GM19324 (cell line): ENCODE data around the gene CC2D2A.

Experiments
- ATAC-seq: cut with Tn5 transposase; IDR thresholded peaks from one replicate; pipeline ENCODE4 v1.9.1; 2021; ENCODE audit warnings: mild to moderate bottlenecking, moderate library complexity; ENCODE audit not compliant: unreplicated experiment, low FRiP score

The CC2D2A gene

GRCh38 chr4:15459706-15460105 lies 10.0 kb upstream of the CC2D2A start:
- ATAC-seq, result no peak

GRCh38 chr4:15466596-15466995 lies 3.1 kb upstream of the CC2D2A start:
- no peak for ATAC-seq

DNA sequence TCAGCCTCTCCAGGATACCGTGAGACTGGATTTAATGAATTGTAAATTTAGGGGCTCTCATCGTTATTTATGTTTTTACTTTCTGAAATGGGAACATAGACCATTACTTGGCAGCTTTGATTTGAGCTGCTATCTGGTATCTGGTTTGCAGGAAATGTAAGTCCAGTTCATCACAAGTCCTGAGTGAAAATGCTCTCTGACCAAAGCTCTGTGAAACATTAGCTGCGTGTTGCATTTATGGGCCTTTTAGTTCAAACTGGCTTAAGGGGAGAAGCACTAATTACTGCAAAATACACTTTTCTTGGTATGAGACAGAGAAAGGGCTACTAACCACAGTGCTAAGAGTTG lies 420 bp downstream of the CC2D2A start:
- no peak for ATAC-seq

DNA sequence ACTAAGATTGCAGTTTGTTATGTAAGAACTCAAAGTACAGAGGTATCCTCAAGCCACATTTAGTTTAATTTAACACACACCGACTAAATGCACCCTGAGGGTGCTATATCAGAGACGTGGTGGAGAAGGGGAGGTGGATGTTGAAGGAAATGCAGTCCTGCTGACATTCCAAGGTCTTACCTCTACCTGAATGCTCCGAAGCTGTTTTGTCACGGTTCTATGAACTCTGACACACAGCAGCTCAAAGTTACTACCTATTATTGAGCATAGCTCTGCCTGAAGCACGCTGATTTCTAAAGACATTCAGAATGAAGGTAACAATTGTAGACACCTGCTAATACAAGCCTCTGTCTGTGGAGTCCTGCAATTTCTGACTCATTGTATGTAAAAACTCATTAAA lies 6.7 kb downstream of the CC2D2A start:
- ATAC-seq, result no peak

GRCh38 chr4:15478724-15479088 lies 9.0 kb downstream of the CC2D2A start:
- no peak for ATAC-seq

GRCh38 chr4:15479089-15479912 lies 9.6 kb downstream of the CC2D2A start:
- no peak for ATAC-seq

GRCh38 chr4:15479913-15480185 lies 10.2 kb downstream of the CC2D2A start:
- no peak for ATAC-seq

DNA sequence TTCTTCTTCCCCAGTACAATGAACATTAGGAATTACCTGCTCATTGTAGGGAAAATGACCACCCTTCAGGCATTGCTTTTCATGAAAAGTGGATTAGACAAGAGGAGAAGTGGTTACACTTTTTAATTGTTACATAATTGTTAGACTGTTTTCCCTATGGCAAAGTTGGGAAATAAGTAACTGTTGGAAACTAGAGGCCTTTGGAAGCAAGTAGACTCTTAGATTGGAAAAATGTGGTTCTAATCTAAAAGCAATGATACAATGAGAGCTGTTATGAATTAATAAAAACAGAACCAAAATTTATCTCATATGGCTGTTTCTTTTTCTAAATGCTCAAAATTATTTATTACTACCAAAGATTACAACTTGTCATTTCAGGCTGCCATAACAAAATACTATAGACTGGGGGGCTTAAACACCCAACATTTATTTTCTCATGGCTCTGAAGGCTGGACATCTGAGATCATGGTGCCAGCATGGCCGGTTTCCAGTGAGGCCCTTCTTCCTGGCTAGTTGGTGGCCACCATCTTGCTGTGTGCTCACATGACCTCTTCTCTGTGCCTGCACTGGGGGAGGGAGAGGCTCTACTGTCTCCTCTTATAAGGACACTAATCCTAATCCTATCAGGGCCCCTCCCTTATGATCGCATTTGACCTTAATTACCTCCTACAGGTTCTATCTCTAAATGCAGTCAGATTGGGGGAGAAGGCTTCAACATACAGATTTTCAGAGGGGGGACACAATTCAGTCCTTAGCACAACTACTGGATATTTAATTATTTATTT lies 12.5 kb downstream of the CC2D2A start:
- ATAC-seq, result no peak

- ATAC-seq, result no peak
Observed at GRCh38 chr4:15482842-15483241, 13.2 kb downstream of the CC2D2A start.

GRCh38 chr4:15488136-15488535 lies 18.5 kb downstream of the CC2D2A start:
- ATAC-seq, result no peak

DNA sequence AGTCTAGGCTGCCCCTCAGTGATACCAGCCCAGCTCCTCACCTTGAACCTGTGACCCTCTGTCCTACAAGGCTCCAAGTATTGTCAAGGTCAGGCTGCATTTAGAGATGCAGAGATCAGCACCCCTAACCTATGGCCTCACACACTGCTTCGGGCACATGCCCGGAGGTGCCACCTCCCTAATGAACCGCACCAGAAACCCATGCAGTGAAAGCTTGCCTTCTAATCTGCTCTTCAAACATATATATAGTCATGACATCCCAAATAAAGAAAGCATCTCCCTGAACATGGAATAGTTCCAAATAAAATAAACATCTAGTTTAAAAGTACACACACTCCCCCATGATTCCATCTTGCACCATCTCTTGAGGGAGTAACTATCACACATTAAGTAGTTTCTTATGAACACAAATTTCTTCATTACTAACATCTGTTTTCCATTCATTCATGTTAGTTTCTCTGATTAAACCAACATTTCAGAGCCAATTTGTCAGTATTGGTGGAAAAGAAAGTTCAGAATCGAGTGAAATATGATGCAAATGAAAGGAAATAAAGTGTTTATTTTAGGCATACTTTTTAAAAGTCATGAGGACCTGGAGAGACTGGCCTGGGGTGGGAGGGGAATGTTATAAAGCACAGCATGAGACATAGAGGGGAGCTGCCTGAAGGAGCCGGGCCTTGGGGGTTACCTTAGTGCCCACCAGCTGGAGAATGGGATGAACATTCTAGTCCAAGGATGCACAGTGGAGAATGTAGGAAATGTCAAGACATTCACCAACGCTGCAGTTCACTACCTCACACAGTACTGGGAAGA lies 19.2 kb downstream of the CC2D2A start:
- ATAC-seq, result no peak

GRCh38 chr4:15489551-15489950 lies 19.9 kb downstream of the CC2D2A start:
- ATAC-seq, result no peak

DNA sequence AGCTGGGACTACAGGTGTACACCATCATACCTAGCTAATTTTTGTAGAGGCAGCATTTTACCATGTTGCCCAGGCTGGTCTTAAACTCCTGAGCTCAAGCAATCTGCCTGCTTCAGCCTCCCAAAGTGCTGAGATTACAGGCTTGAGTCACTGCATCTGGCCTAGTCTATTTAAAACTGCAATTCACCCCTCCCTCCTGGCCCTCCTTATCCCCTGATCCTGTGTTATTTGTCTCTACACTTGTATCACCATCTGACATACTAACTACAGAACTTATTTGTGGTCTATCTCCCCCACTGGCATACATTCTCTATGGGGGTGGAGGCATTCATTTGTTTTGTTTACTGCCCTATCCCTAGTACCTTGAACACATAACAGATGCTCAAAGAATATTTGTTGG lies 23.7 kb downstream of the CC2D2A start:
- ATAC-seq, result no peak

DNA sequence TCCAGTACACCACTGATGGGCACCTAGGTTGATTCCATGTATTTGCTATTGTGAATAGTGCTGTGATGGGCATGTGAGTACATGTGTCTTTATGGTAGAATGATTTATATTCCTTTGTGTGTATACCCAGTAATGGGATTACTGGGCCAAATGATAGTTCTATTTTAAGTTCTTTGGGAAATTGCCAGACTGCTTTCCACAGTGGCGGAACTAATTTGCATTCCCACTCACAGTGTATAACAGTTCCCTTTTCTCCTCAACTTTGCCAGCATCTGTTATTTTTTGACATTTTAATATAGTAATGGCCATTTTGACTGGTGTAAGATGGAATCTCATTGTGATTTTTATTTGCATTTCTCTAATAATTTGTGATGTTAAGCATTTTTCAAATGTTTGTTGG lies 25.9 kb downstream of the CC2D2A start:
- no peak for ATAC-seq

DNA sequence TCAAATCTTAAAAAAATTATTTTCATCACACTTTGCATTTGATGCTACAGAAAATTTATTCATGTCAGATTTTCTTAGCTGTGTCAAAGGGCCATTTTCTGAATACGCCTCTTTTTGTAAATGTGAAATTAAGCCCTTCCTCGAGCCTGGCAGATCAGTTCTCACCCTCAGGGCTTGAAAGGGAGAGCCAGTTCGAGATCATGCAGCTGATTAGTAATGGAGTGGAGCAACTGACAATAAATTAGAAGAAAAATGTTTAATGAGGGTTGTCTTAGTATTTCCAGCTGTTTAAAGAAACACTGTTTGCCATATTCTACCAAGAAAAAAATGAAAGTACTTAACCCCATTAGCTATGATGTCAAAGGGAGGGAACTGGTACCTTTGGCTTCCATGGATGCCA lies 28.7 kb downstream of the CC2D2A start:
- no peak for ATAC-seq

GRCh38 chr4:15500701-15501100 lies 31.0 kb downstream of the CC2D2A start:
- ATAC-seq, result no peak

DNA sequence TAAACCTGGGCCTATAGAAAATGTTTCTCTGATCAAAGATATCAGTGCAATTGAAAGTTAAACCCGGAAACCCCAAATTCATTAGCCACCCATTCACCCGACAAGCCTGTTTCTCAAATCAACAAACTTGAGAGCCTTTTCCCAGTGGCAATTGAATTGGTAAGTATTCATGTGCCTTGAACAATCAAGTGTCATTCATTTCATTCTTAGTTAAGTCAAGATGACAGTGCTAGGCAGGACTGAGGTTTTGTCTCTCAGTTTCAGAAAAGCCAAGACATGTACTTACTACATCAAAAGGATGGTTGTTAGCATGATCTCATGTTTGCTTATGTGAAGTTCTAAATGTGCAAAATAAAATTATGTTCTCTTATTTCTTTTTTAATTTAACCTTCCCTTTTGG lies 32.3 kb downstream of the CC2D2A start:
- no peak for ATAC-seq

DNA sequence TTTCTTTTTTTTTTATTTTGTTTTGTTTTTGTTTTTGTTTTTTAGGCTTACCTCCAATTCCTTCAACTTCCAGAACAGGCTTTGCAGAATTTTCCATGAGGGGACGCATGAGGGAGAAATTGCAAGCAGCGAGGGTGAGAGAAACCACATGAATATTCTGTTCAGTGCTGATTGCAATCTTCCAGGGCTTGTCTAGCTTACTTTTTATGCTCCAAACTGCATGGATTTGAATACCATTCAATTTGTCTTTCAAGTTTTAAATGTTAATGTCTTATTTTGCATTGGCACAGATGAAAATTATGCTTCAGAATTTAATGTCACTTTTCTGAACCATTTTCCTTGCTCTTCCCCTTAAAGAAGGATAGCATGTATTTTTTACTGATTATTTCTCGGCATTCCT lies 32.7 kb downstream of the CC2D2A start:
- no peak for ATAC-seq

DNA sequence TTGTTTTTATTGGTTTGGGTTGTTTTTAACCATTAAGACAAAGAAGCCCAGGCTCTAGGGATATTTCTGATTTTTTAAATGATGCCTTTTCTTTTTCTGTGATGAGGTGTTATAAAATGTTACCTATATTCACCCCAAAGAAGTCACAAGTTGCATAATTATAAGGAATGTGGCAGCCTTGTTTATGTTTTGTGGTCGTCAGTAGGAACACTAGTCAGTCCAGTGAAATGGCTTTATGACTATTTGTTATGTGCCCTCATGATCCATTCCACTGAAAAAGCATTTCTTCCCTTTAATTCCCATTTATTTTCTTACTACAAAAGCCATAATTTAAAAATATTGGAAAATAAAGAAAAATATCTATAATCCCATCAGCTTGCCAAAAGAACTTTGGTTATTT lies 34.4 kb downstream of the CC2D2A start:
- no peak for ATAC-seq

GRCh38 chr4:15506464-15506863 lies 36.8 kb downstream of the CC2D2A start:
- ATAC-seq, result no peak

GRCh38 chr4:15507679-15508078 lies 38.0 kb downstream of the CC2D2A start:
- ATAC-seq, result no peak

DNA sequence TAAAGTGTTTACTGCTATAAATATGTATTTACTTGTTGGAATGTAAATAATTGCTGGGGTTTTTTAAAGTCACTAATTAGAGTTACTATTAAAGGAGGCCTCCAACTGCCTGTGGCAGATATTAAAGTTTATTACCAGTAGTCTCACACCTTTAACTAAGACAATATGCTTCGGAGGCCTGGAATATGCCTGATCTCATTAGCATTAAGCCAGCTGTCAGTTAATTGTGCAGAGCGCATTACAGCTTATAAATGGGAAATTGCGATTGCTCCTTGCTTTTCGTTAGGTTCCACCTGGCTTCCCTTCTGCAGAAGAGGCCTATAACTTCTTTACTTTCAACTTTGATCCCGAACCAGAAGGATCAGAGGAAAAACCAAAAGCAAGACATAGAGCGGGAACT lies 41.3 kb downstream of the CC2D2A start:
- no peak for ATAC-seq
